Upper lobe of left lung (tissue), 6 donors: ENCODE data around the gene HSPA1L. TPM values are rescaled to one million over a fixed set of nuclear protein-coding genes. Genes with fewer than 3 reads are reported as not detected.

Source experiments
- ATAC-seq, 2 donors: fragments of 200-7000 bp; cut with Tn5 transposase; one replicate each; pipeline ENCODE4 v1.9.1; 2022; ENCODE audit warnings: mild to moderate bottlenecking in 2 of 2, moderate library complexity in 2 of 2; ENCODE audit not compliant: low FRiP score in 2 of 2
- DNase-seq, 2 donors: peaks; one replicate each; pipeline ENCODE4 v3.0.0-alpha.2; 2019 to 2020
- H3K27ac ChIP-seq, 4 donors: fragments of 200-600 bp; sonication (generic); one replicate each; pipeline ENCODE4 v1.5.1; 2016 to 2019
- H3K27me3 ChIP-seq, 4 donors: fragments of 200-600 bp; sonication (generic); one replicate each; pipeline ENCODE4 v1.5.1; 2017 to 2019
- H3K36me3 ChIP-seq, 4 donors: fragments of 200-600 bp; sonication (generic); one replicate each; pipeline ENCODE4 v1.5.1; 2016 to 2019
- H3K4me1 ChIP-seq, 4 donors: fragments of 200-600 bp; sonication (generic); one replicate each; pipeline ENCODE4 v1.5.1; 2018 to 2019
- H3K4me3 ChIP-seq, 4 donors: fragments of 200-600 bp; sonication (generic); one replicate each; pipeline ENCODE4 v1.5.1; 2017 to 2019; ENCODE audit warnings: mild to moderate bottlenecking in 2 of 4, moderate library complexity in 1 of 4
- H3K9me3 ChIP-seq, 4 donors: fragments of 200-600 bp; sonication (generic); one replicate each; pipeline ENCODE4 v1.5.1; 2018 to 2019
- EP300 ChIP-seq, 4 donors: sonication (generic); formaldehyde crosslinking; IDR thresholded peaks; one replicate each; pipeline ENCODE4 v1.5.1; 2017; ENCODE audit warnings: antibody characterized with exemption in 4 of 4, control low read depth in 2 of 4
- POLR2A ChIP-seq, 4 donors: fragments of 450-650 bp; IDR thresholded peaks; one replicate each; pipeline ENCODE4 v1.5.1; 2016 to 2017; ENCODE audit warnings: antibody characterized with exemption in 4 of 4, mild to moderate bottlenecking in 2 of 4
- POLR2AphosphoS5 ChIP-seq, 2 donors: sonication (generic); formaldehyde crosslinking; IDR thresholded peaks; one replicate each; pipeline ENCODE4 v1.5.1; 2017; ENCODE audit warnings: antibody characterized with exemption in 2 of 2
- WGBS, 2 donors: methylation state at CpG; one replicate each; pipeline ENCODE4 v1.1.5; 2017 to 2018; 5-methylcytosine and 5-hydroxymethylcytosine counted together
- small RNA-seq, 4 donors: library from RNA; depleted of rRNA; stranded (forward); fragments of <200 nt; gene quantifications; one replicate each; pipeline ENCODE3, GENCODE V24; 2016
- total RNA-seq, 6 donors: library from RNA; depleted of rRNA in 4 of 6; stranded (reverse); fragments of >200 nt in 4 of 6; gene quantifications; one replicate each; pipeline versions ENCODE4 v1.1.0 to v1.2.1, GENCODE V29; 2016 to 2021
- TF ChIP-seq, protein P1 (sequence below), 6 experiments: fragments of 450-650 bp in 4 of 6; fragments of 200-600 bp in 2 of 6; sonication (generic) in 2 of 6; IDR thresholded peaks; one replicate each; pipeline ENCODE4 v1.5.1; 2016 to 2019; ENCODE audit warnings: antibody characterized with exemption in 6 of 6
- donor health status: DM: no; HTN: no; CAD: no; lungs with moderate emphysema.
- donor health status: DM: no; HTN: yes; CAD: no; lungs with severe emphysema.

The HSPA1L gene
- total RNA-seq, 6 donors from 2014 or later: 0.89 to 3.1 (median 2.0) TPM

DNA sequence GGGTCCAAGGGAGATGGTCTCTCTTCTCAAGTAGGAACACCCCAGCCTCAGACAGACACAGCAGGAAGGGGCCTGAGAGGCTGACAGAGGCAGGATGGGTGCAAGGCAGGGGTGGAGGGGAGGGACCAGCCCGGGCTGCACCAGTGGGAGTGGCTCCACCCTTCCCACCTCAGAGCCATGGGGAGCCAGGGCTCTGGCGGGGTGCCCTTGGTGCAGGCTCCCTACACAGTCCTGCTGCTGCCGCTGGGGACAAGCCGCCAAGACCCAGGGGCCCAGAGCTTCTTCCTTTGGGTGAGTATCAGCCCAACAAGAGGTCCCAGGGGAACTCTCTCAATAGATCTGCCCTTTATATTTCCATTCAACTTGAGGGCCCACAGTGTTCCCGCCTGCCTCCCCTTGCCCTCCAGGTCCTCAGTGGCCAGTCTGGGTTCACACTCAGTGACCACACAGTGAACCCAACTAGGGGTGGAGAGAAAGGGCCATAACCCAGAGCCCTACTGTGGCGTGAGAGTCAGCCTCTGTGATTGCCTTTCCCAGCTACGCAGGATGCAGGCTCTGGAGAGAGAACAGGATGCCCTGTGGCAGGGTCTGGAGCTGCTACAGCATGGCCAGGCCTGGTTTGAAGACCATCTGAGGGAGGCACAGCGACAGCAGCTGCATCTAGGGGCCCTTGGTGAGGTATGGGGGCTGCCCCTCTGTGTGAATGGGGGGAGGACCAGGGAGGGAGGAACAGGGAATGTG is 52.0 kb downstream of the HSPA1L start:
- Histone ChIP-seq H3K9me3 (no peaks in the 10 kb centered on the region), H3K36me3 (no peaks in the 10 kb centered on the region), H3K4me3 (no peak overlapping the region), H3K27me3 (no peaks in the 10 kb centered on the region), H3K4me1 (peaks cover 0 to 7% (median 6%) of the 10 kb centered on the region in 4 donors), H3K27ac (peak overlapping the region; percentile 9 to 57 (median 17))
- peak in 1 of 2 donors; percentile 4 for ATAC-seq
- no peak for TF ChIP-seq POLR2AphosphoS5 (IDR thresholded peaks at IDR 0.05)
- TF ChIP-seq, protein P1, sequence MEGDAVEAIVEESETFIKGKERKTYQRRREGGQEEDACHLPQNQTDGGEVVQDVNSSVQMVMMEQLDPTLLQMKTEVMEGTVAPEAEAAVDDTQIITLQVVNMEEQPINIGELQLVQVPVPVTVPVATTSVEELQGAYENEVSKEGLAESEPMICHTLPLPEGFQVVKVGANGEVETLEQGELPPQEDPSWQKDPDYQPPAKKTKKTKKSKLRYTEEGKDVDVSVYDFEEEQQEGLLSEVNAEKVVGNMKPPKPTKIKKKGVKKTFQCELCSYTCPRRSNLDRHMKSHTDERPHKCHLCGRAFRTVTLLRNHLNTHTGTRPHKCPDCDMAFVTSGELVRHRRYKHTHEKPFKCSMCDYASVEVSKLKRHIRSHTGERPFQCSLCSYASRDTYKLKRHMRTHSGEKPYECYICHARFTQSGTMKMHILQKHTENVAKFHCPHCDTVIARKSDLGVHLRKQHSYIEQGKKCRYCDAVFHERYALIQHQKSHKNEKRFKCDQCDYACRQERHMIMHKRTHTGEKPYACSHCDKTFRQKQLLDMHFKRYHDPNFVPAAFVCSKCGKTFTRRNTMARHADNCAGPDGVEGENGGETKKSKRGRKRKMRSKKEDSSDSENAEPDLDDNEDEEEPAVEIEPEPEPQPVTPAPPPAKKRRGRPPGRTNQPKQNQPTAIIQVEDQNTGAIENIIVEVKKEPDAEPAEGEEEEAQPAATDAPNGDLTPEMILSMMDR (IDR thresholded peaks at IDR 0.05): no peak
- TF ChIP-seq EP300 (IDR thresholded peaks at IDR 0.05): no peak
- no peak for TF ChIP-seq POLR2A (IDR thresholded peaks at IDR 0.05)
- WGBS, 2 donors: 17 to 84% methylated on average over 1 to 8 of the region's 8 CpGs
- no peak for DNase-seq

DNA sequence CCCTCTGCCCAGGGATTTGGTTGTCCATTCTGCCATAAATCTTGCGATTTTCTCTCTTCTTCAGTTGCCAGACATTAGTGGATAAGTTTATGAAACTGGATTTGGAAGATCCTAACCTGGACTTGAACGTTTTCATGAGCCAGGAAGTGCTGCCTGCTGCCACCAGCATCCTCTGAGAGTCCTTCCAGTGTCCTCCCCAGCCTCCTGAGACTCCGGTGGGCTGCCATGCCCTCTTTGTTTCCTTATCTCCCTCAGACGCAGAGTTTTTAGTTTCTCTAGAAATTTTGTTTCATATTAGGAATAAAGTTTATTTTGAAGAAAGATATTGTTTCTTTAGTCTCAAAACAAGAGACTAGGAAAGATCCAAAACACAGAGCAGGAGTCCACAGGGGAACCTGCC is 52.7 kb downstream of the HSPA1L start, which contains the start of gene SAPCD1:
TSS of gene SAPCD1 (plus strand) at position 301 of the 400 bp plus-strand sequence. CDS start 399 bp downstream, outside the sequence.
- Histone ChIP-seq H3K27ac (peak within 1 kb of the TSS; percentile 9 to 57 (median 17)), H3K4me1 (peaks cover 0 to 7% (median 6%) of the 10 kb centered on the region in 4 donors), H3K4me3 (no peak within 1 kb of the TSS), H3K36me3 (no peaks in the 10 kb centered on the region), H3K9me3 (no peaks in the 10 kb centered on the region), H3K27me3 (no peaks in the 10 kb centered on the region)
- TF ChIP-seq EP300 (IDR thresholded peaks at IDR 0.05): no peak
- no peak for TF ChIP-seq POLR2AphosphoS5 (IDR thresholded peaks at IDR 0.05)
- TF ChIP-seq, protein P1 (IDR thresholded peaks at IDR 0.05): no peak
- TF ChIP-seq POLR2A (IDR thresholded peaks at IDR 0.05): no peak
- DNase-seq (no peak), ATAC-seq (no peak)
- 83 to 86% methylated on average over 4 of the region's 4 CpGs for WGBS, 2 donors

DNA sequence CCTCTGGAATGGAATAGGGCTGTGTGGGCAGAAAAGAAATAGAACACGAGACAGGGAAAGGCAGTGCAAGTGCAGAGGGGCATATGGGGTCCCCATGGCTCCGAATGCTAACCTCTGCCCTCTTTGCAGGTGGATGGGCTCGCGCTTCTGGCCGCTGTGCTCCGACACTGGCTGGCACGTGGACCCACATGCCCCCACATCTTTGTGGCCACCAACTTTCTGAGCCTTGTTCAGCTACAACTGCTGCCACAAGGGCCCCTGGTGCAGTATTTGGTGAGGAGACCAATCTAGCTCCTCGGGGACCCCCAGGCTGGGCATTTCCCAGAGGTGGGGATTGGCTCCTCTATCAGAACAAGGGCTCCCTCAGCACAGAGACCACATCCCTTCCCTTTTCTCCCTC is 53.7 kb downstream of the HSPA1L start:
- no peak overlapping the region for H3K27ac ChIP-seq
- TF ChIP-seq EP300 (IDR thresholded peaks at IDR 0.05) (no peak), POLR2AphosphoS5 (IDR thresholded peaks at IDR 0.05) (no peak)
- H3K36me3 ChIP-seq: no peaks in the 10 kb centered on the region
- no peaks in the 10 kb centered on the region for H3K27me3 ChIP-seq
- H3K9me3 ChIP-seq: no peaks in the 10 kb centered on the region
- H3K4me1 ChIP-seq: peaks cover 0 to 7% (median 5%) of the 10 kb centered on the region in 4 donors
- ATAC-seq (no peak), DNase-seq (no peak)
- no peak overlapping the region for H3K4me3 ChIP-seq
- 92 to 94% methylated on average over 8 of the region's 8 CpGs for WGBS, 2 donors

DNA sequence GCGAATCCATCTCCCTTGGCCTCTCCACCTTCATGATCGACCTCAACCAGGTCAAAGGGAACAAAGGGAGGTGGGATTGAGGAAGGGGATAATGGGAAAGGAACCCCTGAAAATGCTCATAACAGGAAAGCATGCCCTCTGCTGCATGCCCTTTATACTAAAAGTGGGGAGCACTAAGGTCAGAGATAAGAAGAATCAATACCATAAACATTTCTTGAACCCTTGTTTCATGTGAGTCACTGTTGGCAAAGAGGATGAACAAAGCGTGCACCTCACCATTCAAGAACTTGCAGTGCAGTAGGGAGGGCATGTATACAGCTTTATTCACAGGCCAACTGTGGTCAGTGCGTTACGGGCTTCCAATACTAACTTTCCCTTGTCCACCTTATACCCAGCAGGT is 54.3 kb downstream of the HSPA1L start:
- ATAC-seq: no peak
- H3K4me1 ChIP-seq: peaks cover 0 to 7% (median 3%) of the 10 kb centered on the region in 4 donors
- H3K4me3 ChIP-seq: no peak overlapping the region
- no peak for DNase-seq
- no peaks in the 10 kb centered on the region for H3K36me3 ChIP-seq
- H3K9me3 ChIP-seq: no peaks in the 10 kb centered on the region
- H3K27ac ChIP-seq: no peak overlapping the region
- TF ChIP-seq, protein P1 (IDR thresholded peaks at IDR 0.05): no peak
- TF ChIP-seq EP300 (IDR thresholded peaks at IDR 0.05) (no peak), POLR2AphosphoS5 (IDR thresholded peaks at IDR 0.05) (no peak), POLR2A (IDR thresholded peaks at IDR 0.05) (no peak)
- WGBS, 2 donors: 95 to 96% methylated on average over 5 of the region's 5 CpGs
- H3K27me3 ChIP-seq: no peaks in the 10 kb centered on the region

Small RNA genes within 50 kb of the gene (small RNA-seq; reads per million reads assigned to genes)
- 0 reads per million in 4 donors for gene MSH5-SAPCD1
- 0 reads per million in 4 donors for gene RF00019
- gene SAPCD1: 0 reads per million in 4 donors
- gene SNORD48: 501 to 1,935 (median 1,325) reads per million in 4 donors
- 0 reads per million in 4 donors for gene SNORD52

Other genes with a start within 250 kb of the HSPA1L start
- gene LTA, start 243.0 kb downstream of the HSPA1L start, total RNA-seq: 1 to 10 TPM in 2 of 6 donors, not detected in 4; 1.6 to 1.8 TPM
- gene TNF, start 239.7 kb downstream of the HSPA1L start, total RNA-seq: 1 to 10 TPM in 5 of 6 donors, under 1 TPM in 1; 0.33 to 6.6 (median 2.9) TPM
- gene LTB, start 232.9 kb downstream of the HSPA1L start, total RNA-seq: 10 to 100 TPM in 1 of 6 donors, 1 to 10 TPM in 2, not detected in 3; 1.3 to 18.7 (median 8.2) TPM
- 100 to 1,000 TPM in 1 of 6 donors, 10 to 100 TPM in 3, 1 to 10 TPM in 2; 7.7 to 132 (median 33.5) TPM for gene LST1, start 229.0 kb downstream of the HSPA1L start, total RNA-seq
- gene NCR3, start 222.3 kb downstream of the HSPA1L start, total RNA-seq: 1 to 10 TPM in 1 of 6 donors, under 1 TPM in 3, not detected in 2; 0.54 to 2.0 (median 0.70) TPM
- 100 to 1,000 TPM in 1 of 6 donors, 10 to 100 TPM in 5; 18.5 to 106 (median 79.7) TPM for gene AIF1, start 200.0 kb downstream of the HSPA1L start, total RNA-seq
- 100 to 1,000 TPM in 4 of 6 donors, 10 to 100 TPM in 2; 80.1 to 154 (median 125) TPM for gene PRRC2A, start 194.6 kb downstream of the HSPA1L start, total RNA-seq
- gene BAG6, start 162.6 kb downstream of the HSPA1L start, total RNA-seq: 100 to 1,000 TPM; 190 to 421 (median 294) TPM
- gene APOM, start 159.4 kb downstream of the HSPA1L start, total RNA-seq: 1 to 10 TPM in 5 of 6 donors, under 1 TPM in 1; 0.89 to 4.3 (median 2.1) TPM
- 10 to 100 TPM; 25.0 to 30.1 (median 28.4) TPM for gene C6orf47, start 154.5 kb downstream of the HSPA1L start, total RNA-seq
- 10 to 100 TPM; 12.0 to 45.1 (median 16.6) TPM for gene GPANK1, start 150.3 kb downstream of the HSPA1L start, total RNA-seq
- gene CSNK2B, start 149.2 kb downstream of the HSPA1L start, total RNA-seq: 100 to 1,000 TPM; 105 to 172 (median 130) TPM
- gene LY6G5B, start 145.3 kb downstream of the HSPA1L start, total RNA-seq: 10 to 100 TPM in 4 of 6 donors, 1 to 10 TPM in 2; 6.7 to 22.0 (median 12.3) TPM
- 1 to 10 TPM in 4 of 6 donors, not detected in 2; 1.8 to 4.4 (median 3.1) TPM for gene LY6G5C, start 134.2 kb downstream of the HSPA1L start, total RNA-seq
- 10 to 100 TPM; 42.1 to 62.5 (median 51.6) TPM for gene ABHD16A, start 112.0 kb downstream of the HSPA1L start, total RNA-seq
- gene LY6G6F, start 108.4 kb downstream of the HSPA1L start, total RNA-seq: 1 to 10 TPM in 4 of 6 donors, under 1 TPM in 2; 0.63 to 9.4 (median 1.7) TPM
- not detected for gene LY6G6D, start 99.9 kb downstream of the HSPA1L start, total RNA-seq
- gene LY6G6C, start 93.5 kb downstream of the HSPA1L start, total RNA-seq: under 1 TPM in 1 of 6 donors, not detected in 5; 0.23 TPM
- gene MPIG6B, start 91.9 kb downstream of the HSPA1L start, total RNA-seq: 1 to 10 TPM in 3 of 6 donors, under 1 TPM in 2, not detected in 1; 0.30 to 4.1 (median 1.2) TPM
- 100 to 1,000 TPM in 2 of 6 donors, 10 to 100 TPM in 4; 46.6 to 157 (median 83.7) TPM for gene DDAH2, start 86.0 kb downstream of the HSPA1L start, total RNA-seq
- gene CLIC1, start 78.8 kb downstream of the HSPA1L start, total RNA-seq: 100 to 1,000 TPM; 138 to 497 (median 277) TPM
- gene MSH5, start 75.3 kb downstream of the HSPA1L start, total RNA-seq: 10 to 100 TPM in 4 of 6 donors, 1 to 10 TPM in 2; 7.3 to 52.4 (median 13.1) TPM
- gene SAPCD1, start 52.6 kb downstream of the HSPA1L start, total RNA-seq: 10 to 100 TPM in 1 of 6 donors, 1 to 10 TPM in 5; 1.1 to 15.7 (median 5.3) TPM
- gene VWA7, start 38.0 kb downstream of the HSPA1L start, total RNA-seq: 1 to 10 TPM; 4.0 to 7.4 (median 6.6) TPM
- gene VARS1, start 19.5 kb downstream of the HSPA1L start, total RNA-seq: 10 to 100 TPM; 21.2 to 67.8 (median 39.7) TPM
- 10 to 100 TPM in 5 of 6 donors, 1 to 10 TPM in 1; 5.0 to 44.9 (median 20.9) TPM for gene LSM2, start 8.3 kb downstream of the HSPA1L start, total RNA-seq
- gene HSPA1A, start 260 bp upstream of the HSPA1L start, total RNA-seq: 100 to 1,000 TPM in 5 of 6 donors, 10 to 100 TPM in 1; 80.7 to 236 (median 144) TPM
- 100 to 1,000 TPM in 5 of 6 donors, 10 to 100 TPM in 1; 92.2 to 177 (median 127) TPM for gene HSPA1B, start 12.5 kb upstream of the HSPA1L start, total RNA-seq
- 10 to 100 TPM; 28.3 to 90.3 (median 64.6) TPM for gene NEU1, start 47.5 kb upstream of the HSPA1L start, total RNA-seq
- gene SLC44A4, start 63.7 kb upstream of the HSPA1L start, total RNA-seq: 10 to 100 TPM; 19.1 to 84.2 (median 42.0) TPM
- 10 to 100 TPM; 23.6 to 57.3 (median 41.7) TPM for gene EHMT2, start 82.4 kb upstream of the HSPA1L start, total RNA-seq
- gene ZBTB12, start 86.8 kb upstream of the HSPA1L start, total RNA-seq: 1 to 10 TPM; 1.0 to 7.5 (median 2.2) TPM
- gene C2, start 112.4 kb upstream of the HSPA1L start, total RNA-seq: 100 to 1,000 TPM; 119 to 322 (median 233) TPM
- 100 to 1,000 TPM in 1 of 6 donors, 10 to 100 TPM in 5; 15.0 to 199 (median 58.1) TPM for gene CFB, start 130.8 kb upstream of the HSPA1L start, total RNA-seq
- 10 to 100 TPM; 42.8 to 84.2 (median 63.0) TPM for gene NELFE, start 143.7 kb upstream of the HSPA1L start, total RNA-seq
- gene SKIC2, start 143.9 kb upstream of the HSPA1L start, total RNA-seq: 100 to 1,000 TPM in 1 of 6 donors, 10 to 100 TPM in 5; 27.7 to 172 (median 58.6) TPM
- 10 to 100 TPM; 14.1 to 40.9 (median 19.3) TPM for gene DXO, start 156.9 kb upstream of the HSPA1L start, total RNA-seq
- gene C4A, start 166.8 kb upstream of the HSPA1L start, total RNA-seq: 100 to 1,000 TPM in 4 of 6 donors, 10 to 100 TPM in 2; 89.8 to 217 (median 139) TPM
- gene C4B, start 199.5 kb upstream of the HSPA1L start, total RNA-seq: 100 to 1,000 TPM in 3 of 6 donors, 10 to 100 TPM in 3; 85.7 to 193 (median 97.7) TPM
- 1 to 10 TPM in 5 of 6 donors, under 1 TPM in 1; 0.30 to 2.3 (median 1.2) TPM for gene CYP21A2, start 223.1 kb upstream of the HSPA1L start, total RNA-seq